ENCODE results near the gene CYP2F1.
"Not testable (repeated sequence)": the region's sequence is repeated elsewhere in the genome, so short reads cannot be mapped to it uniquely, and the experiment has no call there.

GRCh38 chr19:41102210-41102609 lies 12.0 kb upstream of the CYP2F1 start:
- not testable (repeated sequence) for TF ChIP-seq POLR2A, CTCF (IDR thresholded peaks at IDR 0.05)

Measured in breast epithelium (tissue), 3 donors.